Breast epithelium (tissue), 4 donors: Measurements from ENCODE around the gene COL7A1. TPM values are rescaled to one million over a fixed set of nuclear protein-coding genes. Genes with fewer than 3 reads are reported as not detected.
"Not testable (repeated sequence)": the region's sequence is repeated elsewhere in the genome, so short reads cannot be mapped to it uniquely, and the experiment has no call there.

Source experiments
- DNase-seq, 2 donors: peaks; one replicate each; pipeline ENCODE4 v3.0.0-alpha.2; 2019; ENCODE audit warnings: low spot score in 2 of 2
- H3K27ac ChIP-seq, 2 donors: fragments of 200-600 bp; sonication (generic) in 1 of 2; one replicate each; pipeline ENCODE4 v1.5.1; 2016 to 2019; ENCODE audit warnings: mild to moderate bottlenecking in 1 of 2
- H3K27me3 ChIP-seq, 2 donors: fragments of 200-600 bp; sonication (generic) in 1 of 2; one replicate each; pipeline versions ENCODE4 v1.5.1 to v1.6.0; 2017 to 2019; ENCODE audit warnings: control low read depth in 1 of 2, mild to moderate bottlenecking in 1 of 2
- H3K36me3 ChIP-seq: fragments of 200-600 bp; one replicate; pipeline ENCODE4 v1.5.1; 2019
- H3K4me1 ChIP-seq, 2 donors: fragments of 200-600 bp; sonication (generic); one replicate each; pipeline ENCODE4 v1.5.1; 2016 to 2019; ENCODE audit warnings: control low read depth in 1 of 2
- H3K4me3 ChIP-seq, 3 donors: fragments of 200-600 bp; sonication (generic); 1 replicate in 2 of 3; 2 replicates in 1 of 3; pipeline ENCODE4 v1.5.1; 2016 to 2019; ENCODE audit warnings: mild to moderate bottlenecking in 3 of 3, moderate library complexity in 2 of 3
- H3K9me3 ChIP-seq, 2 donors: fragments of 200-600 bp; sonication (generic) in 1 of 2; one replicate each; pipeline ENCODE4 v1.5.1; 2016 to 2019; ENCODE audit warnings: control low read depth in 1 of 2
- CTCF ChIP-seq, 3 donors: fragments of 450-650 bp; IDR thresholded peaks; one replicate each; pipeline ENCODE4 v1.5.1; 2016 to 2017; ENCODE audit warnings: antibody characterized with exemption in 3 of 3, mild to moderate bottlenecking in 3 of 3, moderate library complexity in 3 of 3
- POLR2A ChIP-seq: fragments of 450-650 bp; IDR thresholded peaks from one replicate; pipeline ENCODE4 v1.6.1; 2016; ENCODE audit warnings: antibody characterized with exemption, mild to moderate bottlenecking, moderate library complexity
- POLR2AphosphoS5 ChIP-seq, 3 donors: sonication (generic); formaldehyde crosslinking; IDR thresholded peaks; one replicate each; pipeline ENCODE4 v1.6.1; 2017; ENCODE audit warnings: antibody characterized with exemption in 3 of 3
- intact Hi-C: fragments of 100-400 bp; cut with DNase I; formaldehyde crosslinking; loops from one replicate; pipeline ENCODE4 v1.15.1; 2023; ENCODE audit warnings: low total_unique reads
- total RNA-seq, 3 donors: library from RNA; depleted of rRNA; stranded (reverse); fragments of >200 nt; gene quantifications; one replicate each; pipeline ENCODE4 v1.1.0, GENCODE V29; 2016

Gene COL7A1
- total RNA-seq, 3 donors from 2014 or later: 0.48 to 18.6 (median 12.5) TPM

GRCh38 chr3:48553361-48553760, 41.8 kb downstream of the COL7A1 start:
- no peak for DNase-seq
- Histone ChIP-seq H3K9me3 (no peaks in the 10 kb centered on the region), H3K36me3 (no peaks in the 10 kb centered on the region), H3K4me1 (peaks cover 0 to 4% of the 10 kb centered on the region in 2 donors), H3K27ac (no peak overlapping the region), H3K27me3 (no peaks in the 10 kb centered on the region), H3K4me3 (no peak overlapping the region)
- intact Hi-C loops: loop anchor here (5.0 kb wide), 1 partner anchor 91 kb away; no protein-coding TSS in a partner anchor
- no peak for TF ChIP-seq POLR2AphosphoS5 (IDR thresholded peaks at IDR 0.05)
- TF ChIP-seq CTCF (IDR thresholded peaks at IDR 0.05): no peak
- TF ChIP-seq POLR2A: no peak

- Histone ChIP-seq H3K9me3 (no peaks in the 10 kb centered on the region), H3K4me3 (no peak overlapping the region), H3K27ac (peak overlapping the region; percentile 45 to 57), H3K36me3 (no peaks in the 10 kb centered on the region), H3K4me1 (peaks cover 0 to 4% of the 10 kb centered on the region in 2 donors), H3K27me3 (no peaks in the 10 kb centered on the region)
- peak in 1 of 2 donors; percentile 45 for DNase-seq
- no peak for TF ChIP-seq CTCF (IDR thresholded peaks at IDR 0.05)
- no peak for TF ChIP-seq POLR2A
- TF ChIP-seq POLR2AphosphoS5 (IDR thresholded peaks at IDR 0.05): no peak
- intact Hi-C loops: loop anchor here (5.0 kb wide), 1 partner anchor 90 kb away; no protein-coding TSS in a partner anchor
Measured at GRCh38 chr3:48552111-48552951, 42.8 kb downstream of the COL7A1 start.

GRCh38 chr3:48551651-48552050, 43.5 kb downstream of the COL7A1 start:
- not testable (repeated sequence) for DNase-seq, H3K4me3 ChIP-seq, H3K27me3 ChIP-seq, H3K36me3 ChIP-seq, H3K4me1 ChIP-seq, H3K9me3 ChIP-seq
- intact Hi-C loops: loop anchor here (5.0 kb wide), 1 partner anchor 89 kb away; no protein-coding TSS in a partner anchor
- H3K27ac ChIP-seq: peak overlapping the region; percentile 45 to 57

- Histone ChIP-seq H3K36me3 (no peaks in the 10 kb centered on the region), H3K9me3 (no peaks in the 10 kb centered on the region), H3K4me1 (no peaks in the 10 kb centered on the region), H3K27ac (no peak overlapping the region), H3K27me3 (no peaks in the 10 kb centered on the region), H3K4me3 (no peak overlapping the region)
- no peak for TF ChIP-seq POLR2A
- TF ChIP-seq CTCF (IDR thresholded peaks at IDR 0.05): peak; percentile 90 to 96 (median 92)
- TF ChIP-seq POLR2AphosphoS5 (IDR thresholded peaks at IDR 0.05): peak in 2 of 3 donors; percentile 43 to 45
- peak; percentile 75 to 83 for DNase-seq
- intact Hi-C loops: no loop called here
Measured at GRCh38 chr3:48548729-48549705, 46.1 kb downstream of the COL7A1 start.

GRCh38 chr3:48548126-48548525, 47.0 kb downstream of the COL7A1 start:
- Histone ChIP-seq H3K36me3 (no peaks in the 10 kb centered on the region), H3K27ac (no peak overlapping the region), H3K9me3 (no peaks in the 10 kb centered on the region), H3K4me3 (no peak overlapping the region), H3K27me3 (no peaks in the 10 kb centered on the region), H3K4me1 (no peaks in the 10 kb centered on the region)
- no peak for TF ChIP-seq POLR2A
- TF ChIP-seq POLR2AphosphoS5 (IDR thresholded peaks at IDR 0.05): no peak
- no peak for TF ChIP-seq CTCF (IDR thresholded peaks at IDR 0.05)
- no peak for DNase-seq
- intact Hi-C loops: no loop called here
